ENCODE data around the gene SCCPDH. TPM values are rescaled to one million over a fixed set of nuclear protein-coding genes. Genes with fewer than 3 reads are reported as not detected.
"Not testable (repeated sequence)": the region's sequence is repeated elsewhere in the genome, so short reads cannot be mapped to it uniquely, and the experiment has no call there.

SCCPDH gene
- total RNA-seq, 2 donors from 2014 or later = 20.7 to 23.7 TPM

DNA sequence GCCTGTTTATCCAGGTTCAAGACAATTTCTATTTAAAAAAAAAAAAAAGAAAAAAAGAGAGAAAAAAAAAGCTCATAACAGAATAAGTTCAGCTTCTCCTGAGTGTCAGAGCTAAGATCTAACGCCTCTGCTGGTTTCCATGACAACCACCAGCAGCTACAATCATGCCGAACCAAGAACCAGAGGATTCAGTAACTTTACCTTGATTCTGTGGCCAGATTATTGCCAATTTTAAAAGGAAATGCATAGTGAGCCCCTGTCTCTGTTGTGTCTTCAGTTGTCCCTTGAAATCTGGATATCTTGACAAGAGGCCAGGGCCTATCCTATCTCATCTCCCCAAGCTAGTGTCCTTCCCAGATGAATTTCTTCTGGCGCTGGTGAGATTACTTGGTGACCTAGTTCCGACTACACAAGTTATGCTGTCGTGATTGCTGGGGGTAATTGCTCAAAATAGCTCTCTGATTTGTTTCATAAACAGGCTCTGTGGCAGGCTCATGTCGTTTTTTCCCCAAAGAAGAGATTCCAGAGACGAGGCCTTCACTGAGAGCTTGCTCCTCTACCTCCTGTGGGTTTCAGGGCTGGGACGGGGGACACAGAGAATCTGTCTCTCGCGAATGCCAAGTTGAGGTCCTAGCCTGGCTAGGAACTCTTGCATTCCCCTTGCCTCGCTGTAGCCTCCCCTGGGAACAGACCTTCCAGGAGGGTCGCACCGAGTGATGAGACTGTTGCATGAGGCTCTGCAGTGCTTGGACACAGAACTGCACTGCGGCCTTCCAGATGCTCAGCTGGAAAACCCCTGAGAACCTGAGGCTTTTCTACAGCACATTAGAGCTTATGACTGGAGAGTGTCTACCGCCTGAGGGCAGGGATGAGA is 32.4 kb upstream of the SCCPDH start:
- H3K4me1 Mint-ChIP-seq (ENCODE audit: low read depth) = peaks cover 9% of the 10 kb centered on the region

DNA sequence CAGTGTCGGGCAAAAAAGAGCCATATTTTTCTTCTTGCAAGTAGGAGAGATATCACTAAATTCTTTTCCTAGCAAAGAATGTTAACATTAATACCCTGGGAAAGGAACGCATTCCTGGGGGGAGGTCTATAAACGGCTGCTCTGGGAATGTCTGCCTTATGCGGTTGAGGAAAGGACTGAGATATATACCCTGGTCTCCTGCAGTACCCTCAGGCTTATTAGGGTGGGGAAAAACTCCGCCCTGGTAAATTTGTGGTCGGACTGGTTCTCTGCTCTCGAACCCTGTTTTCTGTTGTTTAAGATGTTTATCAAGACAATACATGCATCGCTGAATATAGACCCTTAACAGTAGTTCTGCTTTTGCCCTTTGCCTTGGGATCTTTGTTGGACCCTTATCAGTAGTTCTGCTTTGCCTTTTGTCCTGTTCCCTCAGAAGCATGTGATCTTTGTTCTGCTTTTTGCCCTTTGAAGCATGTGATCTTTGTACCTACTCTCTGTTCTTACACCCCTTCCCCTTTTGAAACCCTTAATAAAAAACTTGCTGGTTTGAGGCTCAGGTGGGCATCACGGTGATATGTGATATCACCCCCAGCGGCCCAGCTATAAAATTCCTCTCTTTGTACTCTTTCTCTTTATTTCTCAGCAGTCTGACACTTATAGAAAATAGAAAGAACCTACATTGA is 29.9 kb upstream of the SCCPDH start:
- DNase-seq; ATAC-seq (replicated peaks in 1 of 2); H3K27me3 Mint-ChIP-seq (ENCODE audit: low read depth); H3K27ac Mint-ChIP-seq; H3K9me3 Mint-ChIP-seq; H3K4me3 Mint-ChIP-seq; H3K36me3 Mint-ChIP-seq (ENCODE audit: insufficient read depth in 2 of 2): not testable (repeated sequence)
- H3K4me1 Mint-ChIP-seq (ENCODE audit: low read depth) = peaks cover 19% of the 10 kb centered on the region

More for the DNA sequence above, 32.4 kb upstream of the SCCPDH start:
- ATAC-seq (replicated peaks in 1 of 2) (no peak), DNase-seq (no peak)
- no peaks in the 10 kb centered on the region for H3K27me3 Mint-ChIP-seq (ENCODE audit: low read depth)
- H3K27ac Mint-ChIP-seq = no peak overlapping the region
- no peak overlapping the region for H3K4me3 Mint-ChIP-seq
- peaks cover 1 to 5% of the 10 kb centered on the region in 2 donors for H3K9me3 Mint-ChIP-seq
- peaks cover 3 to 4% of the 10 kb centered on the region in 2 donors for H3K36me3 Mint-ChIP-seq (ENCODE audit: insufficient read depth in 2 of 2)

DNA sequence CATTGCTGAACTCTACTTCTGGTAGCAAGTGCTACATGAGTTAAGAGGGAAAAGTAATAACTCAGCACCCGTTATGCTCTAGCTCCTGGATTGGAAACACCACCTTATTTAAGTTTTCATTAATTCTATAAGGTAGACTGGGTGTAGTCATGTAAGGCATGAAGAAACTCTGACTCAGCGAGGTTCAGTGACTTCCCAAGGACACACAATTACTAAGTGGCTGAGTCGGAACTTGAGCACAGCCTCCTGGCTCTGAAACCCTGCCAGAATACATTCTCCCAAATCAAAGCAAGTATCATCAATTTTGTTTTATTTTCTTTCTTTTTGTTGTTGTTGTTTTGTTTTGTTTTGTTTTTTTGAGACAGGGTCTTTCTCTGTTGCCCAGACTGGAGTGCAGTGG is 29.1 kb upstream of the SCCPDH start:
- Mint-ChIP-seq H3K4me3 (no peak overlapping the region), H3K4me1 (ENCODE audit: low read depth) (peaks cover 13% of the 10 kb centered on the region), H3K27ac (no peak overlapping the region), H3K9me3 (peaks cover 1 to 5% of the 10 kb centered on the region in 2 donors), H3K36me3 (ENCODE audit: insufficient read depth in 2 of 2) (peaks cover 3 to 4% of the 10 kb centered on the region in 2 donors), H3K27me3 (ENCODE audit: low read depth) (no peaks in the 10 kb centered on the region)
- ATAC-seq (replicated peaks in 1 of 2) = no peak
- DNase-seq = no peak

DNA sequence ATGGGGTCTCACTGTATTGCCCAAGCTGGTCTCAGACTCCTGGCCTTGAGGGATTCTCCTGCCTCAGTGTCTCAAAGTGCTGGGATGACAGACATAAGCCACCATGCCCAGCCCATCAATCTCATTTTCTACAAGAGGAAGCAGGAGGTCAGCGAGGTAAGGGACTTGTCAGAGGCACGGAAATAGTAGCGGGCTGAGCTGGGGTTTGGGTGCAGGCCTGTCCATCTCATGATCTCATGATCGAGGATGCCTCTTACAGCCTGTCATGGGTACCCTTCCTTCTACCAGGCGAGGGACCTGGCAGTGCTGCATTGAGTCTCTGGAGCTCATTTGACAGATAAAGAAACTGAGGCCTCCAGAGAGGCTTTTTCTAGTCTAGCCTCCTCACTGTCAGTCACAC is 28.5 kb upstream of the SCCPDH start:
- Mint-ChIP-seq H3K27ac (no peak overlapping the region), H3K4me1 (ENCODE audit: low read depth) (peaks cover 12% of the 10 kb centered on the region), H3K27me3 (ENCODE audit: low read depth) (no peaks in the 10 kb centered on the region), H3K9me3 (peaks cover 1 to 5% of the 10 kb centered on the region in 2 donors), H3K4me3 (no peak overlapping the region), H3K36me3 (ENCODE audit: insufficient read depth in 2 of 2) (peaks cover 3 to 4% of the 10 kb centered on the region in 2 donors)
- ATAC-seq (replicated peaks in 1 of 2) (no peak), DNase-seq (no peak)

DNA sequence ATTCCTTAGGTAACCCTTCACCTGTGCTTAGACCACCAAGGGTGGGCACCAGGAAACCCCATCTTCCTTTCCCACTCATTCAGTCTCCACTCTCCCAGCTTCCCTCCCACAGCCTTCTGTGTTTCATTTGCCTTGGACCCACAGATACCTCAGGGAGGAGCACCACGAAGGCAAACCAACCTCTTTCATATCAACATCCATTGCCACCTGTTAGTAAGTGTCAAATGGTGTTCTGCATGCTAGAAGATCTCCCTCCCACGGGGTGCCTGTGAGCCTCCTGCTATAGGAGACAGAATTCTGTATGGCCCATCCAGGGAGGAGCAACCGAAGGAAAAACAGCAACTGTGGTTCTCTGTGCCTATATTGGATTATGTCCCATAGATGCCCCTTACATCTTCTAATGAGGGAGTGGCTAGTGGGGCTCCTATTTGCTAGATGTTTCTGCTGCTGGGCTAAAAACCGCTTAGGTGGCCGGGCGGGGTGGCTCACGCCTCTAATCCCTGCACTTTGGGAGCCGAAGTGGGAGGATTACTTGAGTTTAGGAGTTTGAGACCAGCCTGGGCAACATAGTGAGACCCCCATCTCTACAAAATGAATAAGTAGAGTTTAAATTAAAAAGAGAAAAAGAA is 25.6 kb upstream of the SCCPDH start:
- Mint-ChIP-seq H3K9me3 (peaks cover 0 to 3% of the 10 kb centered on the region in 2 donors), H3K27ac (peak overlapping the region; percentile 51), H3K4me3 (peak overlapping the region; percentile 37 to 62), H3K36me3 (ENCODE audit: insufficient read depth in 2 of 2) (no peaks in the 10 kb centered on the region), H3K4me1 (ENCODE audit: low read depth) (peaks cover 12% of the 10 kb centered on the region), H3K27me3 (ENCODE audit: low read depth) (peaks cover 1% of the 10 kb centered on the region)
- no peak for ATAC-seq (replicated peaks in 1 of 2)
- no peak for DNase-seq

DNA sequence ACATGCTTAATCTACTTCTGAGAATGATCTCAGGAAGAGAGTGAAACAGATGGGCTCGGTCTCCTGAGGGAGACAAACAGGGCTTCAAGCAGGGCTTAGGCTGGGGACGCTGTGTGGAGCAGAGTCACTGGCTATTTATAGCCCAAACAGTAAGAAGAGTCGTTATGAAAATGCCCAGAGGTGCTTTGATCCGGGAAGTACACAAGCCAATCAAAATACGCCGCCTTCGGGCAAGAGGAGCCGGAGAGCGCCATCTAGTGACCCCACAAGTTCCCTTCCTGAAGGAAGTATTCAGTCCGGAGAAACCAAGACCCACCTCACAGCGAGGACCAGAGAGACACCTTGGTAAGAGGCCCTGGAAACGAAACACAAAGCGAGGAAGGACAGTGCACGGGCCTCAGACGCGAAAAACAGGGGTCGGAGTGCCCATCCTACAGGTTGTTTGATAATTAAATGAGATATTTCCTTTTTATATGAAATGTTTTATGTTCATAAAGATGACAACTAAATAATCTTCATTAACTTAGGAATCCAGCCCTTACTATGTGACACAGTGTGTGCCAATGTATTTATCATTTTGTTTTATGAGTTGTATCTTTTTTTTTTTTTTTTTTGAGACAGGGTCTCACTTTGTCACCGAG is 25.0 kb upstream of the SCCPDH start:
- peak; percentile 85 to 89 for DNase-seq
- Mint-ChIP-seq H3K36me3 (ENCODE audit: insufficient read depth in 2 of 2) (no peaks in the 10 kb centered on the region), H3K27ac (peak overlapping the region; percentile 51), H3K4me3 (peak overlapping the region; percentile 37 to 62), H3K27me3 (ENCODE audit: low read depth) (peaks cover 7% of the 10 kb centered on the region), H3K4me1 (ENCODE audit: low read depth) (peaks cover 12% of the 10 kb centered on the region), H3K9me3 (peaks cover 0 to 3% of the 10 kb centered on the region in 2 donors)
- peak; percentile 99 to 100 for ATAC-seq (replicated peaks in 1 of 2)

DNA sequence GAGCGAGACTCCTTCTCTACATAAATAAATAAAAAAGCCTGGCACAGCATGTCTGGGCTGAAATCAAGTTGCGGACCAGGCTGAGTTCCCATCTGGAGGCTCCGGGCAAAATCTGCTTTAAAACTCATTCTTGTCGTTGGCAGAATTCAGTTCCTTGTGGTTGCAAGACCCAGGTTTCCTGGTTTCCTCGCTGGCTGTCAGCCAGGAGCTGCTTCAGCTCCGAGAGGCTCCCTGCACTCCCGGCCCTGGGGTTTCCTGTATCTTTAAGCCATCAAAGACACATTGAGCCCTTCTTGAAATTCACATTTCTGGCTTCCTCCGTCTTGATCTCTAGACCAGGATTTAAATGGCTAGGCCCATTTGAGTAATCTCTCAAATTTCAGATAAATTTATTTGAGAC is 20.6 kb upstream of the SCCPDH start:
- H3K4me1 Mint-ChIP-seq (ENCODE audit: low read depth) = peaks cover 9% of the 10 kb centered on the region
- peaks cover 7% of the 10 kb centered on the region for H3K27me3 Mint-ChIP-seq (ENCODE audit: low read depth)
- DNase-seq (no peak), ATAC-seq (replicated peaks in 1 of 2) (no peak)
- H3K36me3 Mint-ChIP-seq (ENCODE audit: insufficient read depth in 2 of 2) = no peaks in the 10 kb centered on the region
- no peaks in the 10 kb centered on the region for H3K9me3 Mint-ChIP-seq
- H3K4me3 Mint-ChIP-seq = no peak overlapping the region
- no peak overlapping the region for H3K27ac Mint-ChIP-seq

DNA sequence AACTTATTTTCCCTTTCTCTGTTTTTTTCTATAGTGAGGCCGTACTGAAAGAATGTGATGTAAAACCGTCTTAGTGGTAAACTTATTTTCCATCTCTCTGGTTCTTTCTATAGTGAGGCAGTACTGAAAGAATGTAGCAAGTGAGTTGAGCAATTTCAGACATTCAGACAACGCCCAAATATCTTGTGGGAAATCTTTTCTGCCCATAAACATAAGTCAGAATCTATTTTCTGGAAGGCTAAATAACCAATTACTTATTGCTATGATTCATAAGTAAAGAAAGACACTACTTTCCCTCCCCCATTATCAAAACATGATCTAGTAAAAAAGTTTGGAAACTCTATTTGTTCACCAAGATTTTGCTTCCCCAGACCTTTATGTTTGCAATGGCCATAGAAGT is 18.8 kb upstream of the SCCPDH start:
- peak in 1 of 2 donors; percentile 30 for ATAC-seq (replicated peaks in 1 of 2)
- Mint-ChIP-seq H3K27ac (no peak overlapping the region), H3K27me3 (ENCODE audit: low read depth) (peaks cover 13% of the 10 kb centered on the region), H3K4me1 (ENCODE audit: low read depth) (no peaks in the 10 kb centered on the region), H3K4me3 (no peak overlapping the region), H3K9me3 (peaks cover 2 to 5% of the 10 kb centered on the region in 2 donors), H3K36me3 (ENCODE audit: insufficient read depth in 2 of 2) (peaks cover 0 to 3% of the 10 kb centered on the region in 2 donors)
- DNase-seq = no peak

DNA sequence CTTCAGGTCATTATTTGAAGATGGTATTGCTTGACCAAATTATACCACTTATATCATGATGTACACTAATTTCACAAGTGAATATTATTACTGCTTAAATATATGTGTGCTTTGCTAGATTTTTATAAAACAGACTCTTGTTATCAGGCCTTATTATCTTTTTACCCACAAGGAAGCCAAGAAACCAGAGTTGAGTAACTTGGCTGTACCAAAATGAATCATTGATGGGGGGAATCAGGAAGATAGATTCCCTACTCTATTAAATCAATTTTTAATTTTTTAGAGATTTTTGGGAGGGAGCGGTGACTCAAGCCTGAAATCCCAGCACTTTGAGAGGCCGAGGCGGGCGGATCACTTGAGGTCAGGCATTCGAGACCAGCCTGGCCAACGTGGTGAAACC is 16.0 kb upstream of the SCCPDH start:
- Mint-ChIP-seq H3K9me3 (peaks cover 2 to 5% of the 10 kb centered on the region in 2 donors), H3K4me3 (no peak overlapping the region), H3K36me3 (ENCODE audit: insufficient read depth in 2 of 2) (peaks cover 0 to 4% of the 10 kb centered on the region in 2 donors), H3K4me1 (ENCODE audit: low read depth) (no peaks in the 10 kb centered on the region), H3K27me3 (ENCODE audit: low read depth) (peaks cover 13% of the 10 kb centered on the region), H3K27ac (no peak overlapping the region)
- no peak for DNase-seq
- ATAC-seq (replicated peaks in 1 of 2) = no peak

DNA sequence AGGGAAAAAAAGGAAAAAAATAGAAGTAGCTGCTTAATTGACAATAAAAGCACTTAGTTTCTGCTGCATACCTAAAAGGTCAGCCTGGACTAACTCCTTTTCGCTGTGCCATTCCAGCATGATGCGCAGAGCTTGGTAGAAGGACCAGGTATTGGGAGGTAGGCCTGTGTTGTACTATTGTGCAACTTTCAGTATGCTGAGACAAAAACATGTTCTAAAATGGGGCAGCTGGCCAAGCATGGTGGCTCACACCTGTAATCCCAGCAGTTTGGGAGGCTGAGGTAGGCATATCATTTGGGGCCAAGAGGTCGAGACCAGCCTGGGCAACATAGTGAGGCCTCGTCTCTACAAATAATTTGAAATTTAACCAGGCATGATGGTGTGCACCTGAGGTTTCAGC is 15.0 kb upstream of the SCCPDH start:
- Mint-ChIP-seq H3K9me3 (peaks cover 2 to 5% of the 10 kb centered on the region in 2 donors), H3K4me1 (ENCODE audit: low read depth) (no peaks in the 10 kb centered on the region)
- ATAC-seq (replicated peaks in 1 of 2) = no peak

DNA sequence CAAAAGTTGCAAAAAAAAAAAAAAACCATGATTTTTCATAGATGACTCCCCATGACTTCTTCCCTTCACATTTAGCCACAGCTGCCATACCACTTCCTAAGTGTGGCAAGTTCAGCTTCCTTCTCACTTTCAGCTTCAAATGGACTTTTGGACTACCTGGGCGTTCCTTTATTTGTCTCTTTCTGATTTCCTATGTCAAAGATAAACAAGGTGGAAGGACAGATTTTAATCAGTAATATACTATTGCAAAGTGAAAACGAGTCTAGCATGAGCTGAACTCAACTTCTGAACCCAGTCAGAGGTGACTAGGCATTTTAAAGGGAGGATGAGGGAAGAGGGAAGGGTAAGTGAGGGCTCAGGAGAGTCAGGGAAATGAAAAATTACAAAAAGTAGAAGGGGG is 14.4 kb upstream of the SCCPDH start:
- no peak for DNase-seq
- no peak for ATAC-seq (replicated peaks in 1 of 2)
- H3K27ac Mint-ChIP-seq = no peak overlapping the region
- peaks cover 6% of the 10 kb centered on the region for H3K27me3 Mint-ChIP-seq (ENCODE audit: low read depth)
- H3K36me3 Mint-ChIP-seq (ENCODE audit: insufficient read depth in 2 of 2) = peaks cover 0 to 4% of the 10 kb centered on the region in 2 donors
- H3K9me3 Mint-ChIP-seq = peaks cover 2 to 5% of the 10 kb centered on the region in 2 donors
- H3K4me1 Mint-ChIP-seq (ENCODE audit: low read depth) = no peaks in the 10 kb centered on the region
- no peak overlapping the region for H3K4me3 Mint-ChIP-seq

More for the DNA sequence above, 15.0 kb upstream of the SCCPDH start:
- no peak for DNase-seq
- H3K27ac Mint-ChIP-seq = no peak overlapping the region
- no peak overlapping the region for H3K4me3 Mint-ChIP-seq
- peaks cover 0 to 4% of the 10 kb centered on the region in 2 donors for H3K36me3 Mint-ChIP-seq (ENCODE audit: insufficient read depth in 2 of 2)
- peaks cover 6% of the 10 kb centered on the region for H3K27me3 Mint-ChIP-seq (ENCODE audit: low read depth)

DNA sequence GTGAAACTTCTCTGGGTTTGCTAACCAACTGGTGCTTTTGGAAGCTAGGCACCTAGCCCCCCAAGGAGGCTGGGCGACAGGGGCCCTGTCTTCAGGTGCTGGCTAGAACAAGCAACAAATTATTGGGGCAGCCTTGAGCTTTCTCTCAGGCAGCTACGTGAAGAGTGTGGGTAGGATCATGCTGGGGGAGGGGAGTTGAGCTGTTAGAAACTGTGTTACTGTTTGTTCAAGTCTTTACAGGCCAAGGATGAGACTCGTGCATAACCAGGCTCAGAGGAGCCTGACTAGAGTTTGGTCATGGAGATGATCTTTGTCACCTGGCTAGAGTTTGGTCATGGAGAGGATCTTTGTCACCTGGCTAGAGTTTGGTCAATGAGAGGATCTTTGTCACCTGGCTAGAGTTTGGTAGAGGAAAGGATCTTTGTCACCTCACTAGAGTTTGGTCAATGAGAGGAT is 12.6 kb upstream of the SCCPDH start:
- DNase-seq (no peak), ATAC-seq (replicated peaks in 1 of 2) (no peak)
- Mint-ChIP-seq H3K4me1 (ENCODE audit: low read depth) (no peaks in the 10 kb centered on the region), H3K4me3 (no peak overlapping the region), H3K27ac (no peak overlapping the region), H3K36me3 (ENCODE audit: insufficient read depth in 2 of 2) (peaks cover 1 to 4% of the 10 kb centered on the region in 2 donors), H3K27me3 (ENCODE audit: low read depth) (peaks cover 15% of the 10 kb centered on the region), H3K9me3 (peaks cover 2 to 5% of the 10 kb centered on the region in 2 donors)

Data from activated T-cell treated with anti-CD3 and anti-CD28 coated beads, Interleukin-2, amount 50 U/mL, for 72 hours (primary cell).